Panc1 (cell line): ENCODE measurements around the gene ST3GAL4. TPM values are rescaled to one million over a fixed set of nuclear protein-coding genes. Genes with fewer than 3 reads are reported as not detected.

Experiments
- ATAC-seq: fragments of 200-7000 bp; cut with Tn5 transposase; 2 replicates; pipeline ENCODE4 v1.9.1; 2020; ENCODE audit warnings: mild to moderate bottlenecking, moderate library complexity
- BruUV-seq: library from RNA; stranded (reverse); fragments of 400-500 nt; replicated peaks from 2 replicates; lab custom pipeline; 2021; lab: Mats Ljungman, UMichigan
- CTCF ChIA-PET: fragments of 300-600 bp; sonication (Branson Sonifier 250); formaldehyde crosslinking; loops from one replicate; lab custom pipeline; 2022; ENCODE audit warnings: antibody characterized with exemption; lab: Charles Lee
- POLR2A ChIA-PET: fragments of 300-600 bp; sonication (Branson Sonifier 250); formaldehyde crosslinking; loops from one replicate; lab custom pipeline; 2022; ENCODE audit warnings: antibody characterized with exemption; lab: Charles Lee
- DNase-seq: peaks from one replicate; pipeline ENCODE4 v3.0.0-alpha.2; 2010; ENCODE audit warnings: low read depth, low spot score
- H3K27ac ChIP-seq: 2 replicates; pipeline ENCODE4 v1.5.1; 2011; ENCODE audit warnings: mild to moderate bottlenecking, low read length, inconsistent platforms
- H3K27me3 ChIP-seq: fragments of 200-500 bp; sonication (Bioruptor generic); 2 replicates; pipeline ENCODE4 v1.6.0; 2014; ENCODE audit warnings: low read length, inconsistent platforms; ENCODE audit not compliant: control insufficient read depth, insufficient read depth
- H3K36me3 ChIP-seq: fragments of 200-500 bp; sonication (Bioruptor generic); 2 replicates; pipeline ENCODE4 v1.5.1; 2014; ENCODE audit warnings: inconsistent platforms, mild to moderate bottlenecking, low read length, moderate library complexity; ENCODE audit not compliant: control insufficient read depth, insufficient read depth
- H3K4me1 ChIP-seq: 2 replicates; pipeline ENCODE4 v1.5.1; 2011; ENCODE audit warnings: inconsistent platforms, mild to moderate bottlenecking, low read length, moderate library complexity; ENCODE audit not compliant: control insufficient read depth, insufficient read depth
- H3K4me3 ChIP-seq, 2 experiments: 2 replicates each; pipeline ENCODE4 v1.5.1; 2011 to 2012; ENCODE audit warnings: low read depth in 2 of 2, low read length in 2 of 2, mild to moderate bottlenecking in 2 of 2, inconsistent platforms in 1 of 2, moderate library complexity in 1 of 2
- H3K9me3 ChIP-seq: fragments of 200-500 bp; sonication (Bioruptor generic); 2 replicates; pipeline ENCODE4 v1.5.1; 2014; ENCODE audit warnings: low read depth, mild to moderate bottlenecking, inconsistent platforms, low read length, moderate library complexity; ENCODE audit not compliant: control insufficient read depth, insufficient read depth
- POLR2AphosphoS5 ChIP-seq: IDR thresholded peaks from 2 replicates; pipeline ENCODE4 v1.6.1; 2012; ENCODE audit warnings: mild to moderate bottlenecking, low read depth, low read length, moderate library complexity
- SIN3A ChIP-seq: IDR thresholded peaks from 2 replicates; pipeline ENCODE4 v1.6.1; 2012; ENCODE audit warnings: low read depth, mild to moderate bottlenecking, low read length, moderate library complexity, borderline replicate concordance; ENCODE audit not compliant: insufficient read depth
- TCF7L2 ChIP-seq: IDR thresholded peaks from 2 replicates; pipeline ENCODE4 v1.6.1; 2011; ENCODE audit warnings: mild to moderate bottlenecking, low read depth, low read length, inconsistent platforms
- in situ Hi-C: cut with HindIII; loops from 2 replicates; pipeline ENCODE4 v1.10.0; 2016; ENCODE audit warnings: low sequenced_read_pairs, low pct_unique_long_range_greater_than_20kb
- intact Hi-C: fragments of 100-400 bp; cut with micrococcal nuclease; formaldehyde crosslinking; loops from one replicate; pipeline ENCODE4 v1.10.0; 2022; ENCODE audit not compliant: unreplicated experiment
- total RNA-seq: library from RNA; stranded (reverse); gene quantifications from one replicate; pipeline ENCODE4 v1.2.1, GENCODE V29; 2021; ENCODE audit not compliant: unreplicated experiment
- TF ChIP-seq, protein P1 (sequence below): fragments of 450-650 bp; IDR thresholded peaks from 2 replicates; pipeline ENCODE4 v1.5.1; 2017; ENCODE audit warnings: mild to moderate bottlenecking
- TF ChIP-seq, protein P2 (sequence below), 2 experiments: IDR thresholded peaks; 2 replicates each; pipeline ENCODE4 v1.6.1; 2011 to 2012; ENCODE audit warnings: low read depth in 2 of 2, control low read depth in 1 of 2, low read length in 1 of 2, mild to moderate bottlenecking in 1 of 2, moderate library complexity in 1 of 2; ENCODE audit not compliant: insufficient read depth in 1 of 2

Gene ST3GAL4
- total RNA-seq, 1 experiment from 2014 or later = 56.6 TPM

DNA sequence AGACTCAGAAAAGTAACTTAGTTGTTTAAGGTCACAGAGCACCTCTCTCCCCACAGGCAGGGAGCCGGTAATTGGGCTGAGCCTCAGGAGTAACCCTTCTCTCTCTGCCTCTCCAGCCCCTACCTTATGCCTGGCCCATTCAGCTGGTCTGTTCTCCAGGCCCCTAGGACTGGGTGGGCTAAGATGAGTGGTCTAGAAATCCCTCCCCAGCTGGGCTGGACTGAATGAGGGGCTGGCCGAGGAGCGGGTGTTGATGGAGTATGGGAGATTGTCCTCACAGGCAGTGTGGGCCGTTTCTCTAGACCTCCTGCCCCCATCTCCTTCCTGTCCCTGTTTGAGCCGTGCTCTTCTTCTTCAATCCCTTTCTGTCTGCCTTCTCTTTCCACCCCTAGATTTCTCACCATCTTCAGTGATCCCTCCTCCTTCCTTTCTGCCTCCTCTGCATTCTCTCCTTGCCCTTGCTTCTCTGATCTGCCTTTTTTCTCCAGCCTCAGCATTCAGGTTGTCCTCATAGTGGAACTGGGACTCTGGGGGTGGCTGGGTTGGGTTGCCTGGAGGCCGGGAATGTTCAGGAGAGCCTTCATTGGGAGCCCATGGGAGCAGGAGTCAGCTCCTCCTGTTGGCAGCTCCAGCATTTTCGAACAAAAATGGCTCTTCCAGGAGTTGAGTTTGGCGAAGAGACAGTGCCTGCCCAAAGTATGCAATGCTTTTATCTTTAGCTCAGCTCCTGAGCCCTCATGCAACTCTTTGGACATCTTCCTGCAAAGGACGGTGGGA is 7.6 kb downstream of the ST3GAL4 start:
- Histone ChIP-seq H3K9me3 (no peaks in the 10 kb centered on the region), H3K27me3 (no peaks in the 10 kb centered on the region), H3K4me3 (no peak overlapping the region), H3K4me1 (peaks cover 41% of the 10 kb centered on the region), H3K27ac (no peak overlapping the region), H3K36me3 (no peaks in the 10 kb centered on the region)
- no TSS peak for BruUV-seq
- ChIA-PET POLR2A (no interaction called here), CTCF (no interaction called here)
- intact Hi-C loops = no loop called here
- ATAC-seq = no peak
- TF ChIP-seq, protein P1, sequence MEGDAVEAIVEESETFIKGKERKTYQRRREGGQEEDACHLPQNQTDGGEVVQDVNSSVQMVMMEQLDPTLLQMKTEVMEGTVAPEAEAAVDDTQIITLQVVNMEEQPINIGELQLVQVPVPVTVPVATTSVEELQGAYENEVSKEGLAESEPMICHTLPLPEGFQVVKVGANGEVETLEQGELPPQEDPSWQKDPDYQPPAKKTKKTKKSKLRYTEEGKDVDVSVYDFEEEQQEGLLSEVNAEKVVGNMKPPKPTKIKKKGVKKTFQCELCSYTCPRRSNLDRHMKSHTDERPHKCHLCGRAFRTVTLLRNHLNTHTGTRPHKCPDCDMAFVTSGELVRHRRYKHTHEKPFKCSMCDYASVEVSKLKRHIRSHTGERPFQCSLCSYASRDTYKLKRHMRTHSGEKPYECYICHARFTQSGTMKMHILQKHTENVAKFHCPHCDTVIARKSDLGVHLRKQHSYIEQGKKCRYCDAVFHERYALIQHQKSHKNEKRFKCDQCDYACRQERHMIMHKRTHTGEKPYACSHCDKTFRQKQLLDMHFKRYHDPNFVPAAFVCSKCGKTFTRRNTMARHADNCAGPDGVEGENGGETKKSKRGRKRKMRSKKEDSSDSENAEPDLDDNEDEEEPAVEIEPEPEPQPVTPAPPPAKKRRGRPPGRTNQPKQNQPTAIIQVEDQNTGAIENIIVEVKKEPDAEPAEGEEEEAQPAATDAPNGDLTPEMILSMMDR = no peak
- TF ChIP-seq SIN3A (no peak), POLR2AphosphoS5 (no peak), TCF7L2 (no peak)
- TF ChIP-seq, protein P2, sequence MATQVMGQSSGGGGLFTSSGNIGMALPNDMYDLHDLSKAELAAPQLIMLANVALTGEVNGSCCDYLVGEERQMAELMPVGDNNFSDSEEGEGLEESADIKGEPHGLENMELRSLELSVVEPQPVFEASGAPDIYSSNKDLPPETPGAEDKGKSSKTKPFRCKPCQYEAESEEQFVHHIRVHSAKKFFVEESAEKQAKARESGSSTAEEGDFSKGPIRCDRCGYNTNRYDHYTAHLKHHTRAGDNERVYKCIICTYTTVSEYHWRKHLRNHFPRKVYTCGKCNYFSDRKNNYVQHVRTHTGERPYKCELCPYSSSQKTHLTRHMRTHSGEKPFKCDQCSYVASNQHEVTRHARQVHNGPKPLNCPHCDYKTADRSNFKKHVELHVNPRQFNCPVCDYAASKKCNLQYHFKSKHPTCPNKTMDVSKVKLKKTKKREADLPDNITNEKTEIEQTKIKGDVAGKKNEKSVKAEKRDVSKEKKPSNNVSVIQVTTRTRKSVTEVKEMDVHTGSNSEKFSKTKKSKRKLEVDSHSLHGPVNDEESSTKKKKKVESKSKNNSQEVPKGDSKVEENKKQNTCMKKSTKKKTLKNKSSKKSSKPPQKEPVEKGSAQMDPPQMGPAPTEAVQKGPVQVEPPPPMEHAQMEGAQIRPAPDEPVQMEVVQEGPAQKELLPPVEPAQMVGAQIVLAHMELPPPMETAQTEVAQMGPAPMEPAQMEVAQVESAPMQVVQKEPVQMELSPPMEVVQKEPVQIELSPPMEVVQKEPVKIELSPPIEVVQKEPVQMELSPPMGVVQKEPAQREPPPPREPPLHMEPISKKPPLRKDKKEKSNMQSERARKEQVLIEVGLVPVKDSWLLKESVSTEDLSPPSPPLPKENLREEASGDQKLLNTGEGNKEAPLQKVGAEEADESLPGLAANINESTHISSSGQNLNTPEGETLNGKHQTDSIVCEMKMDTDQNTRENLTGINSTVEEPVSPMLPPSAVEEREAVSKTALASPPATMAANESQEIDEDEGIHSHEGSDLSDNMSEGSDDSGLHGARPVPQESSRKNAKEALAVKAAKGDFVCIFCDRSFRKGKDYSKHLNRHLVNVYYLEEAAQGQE (IDR thresholded peaks at IDR 0.05; ENCODE audit: insufficient read depth in 1 of 2, low read depth in 2 of 2, low read length in 1 of 2) = no peak
- in situ Hi-C loops = no loop called here
- no peak for DNase-seq

DNA sequence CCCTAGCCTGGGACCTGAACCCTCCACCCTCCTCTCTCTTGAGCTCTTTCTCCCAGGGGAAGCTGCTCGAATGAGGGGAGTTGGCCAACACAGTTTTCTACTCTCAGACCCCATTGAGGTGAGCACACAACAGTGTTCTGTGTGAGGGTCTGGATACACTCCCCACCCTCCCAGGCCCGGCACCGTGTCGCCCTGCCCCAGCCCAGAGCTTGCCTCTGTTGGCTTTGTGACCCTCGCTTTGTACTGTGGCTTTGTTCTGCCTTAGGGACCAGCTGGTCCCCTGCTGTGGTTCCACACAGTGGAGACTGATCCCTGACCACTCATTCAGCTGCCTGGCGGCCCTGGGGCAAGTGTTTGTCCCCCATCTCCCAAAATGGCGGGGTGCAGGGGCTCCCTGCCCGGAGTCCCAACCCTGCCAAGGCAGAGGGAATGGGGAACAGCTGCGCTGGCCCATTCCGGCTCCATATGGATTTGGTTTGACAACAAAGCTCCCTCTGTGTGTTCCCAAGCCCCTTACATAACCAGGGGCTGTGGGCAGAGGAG is 8.3 kb downstream of the ST3GAL4 start:
- CTCF ChIA-PET = no interaction called here

More for the DNA sequence above, 8.3 kb downstream of the ST3GAL4 start:
- Histone ChIP-seq H3K9me3 (no peaks in the 10 kb centered on the region), H3K36me3 (no peaks in the 10 kb centered on the region), H3K4me3 (no peak overlapping the region), H3K27me3 (no peaks in the 10 kb centered on the region), H3K4me1 (peaks cover 41% of the 10 kb centered on the region), H3K27ac (no peak overlapping the region)
- BruUV-seq = no TSS peak
- ATAC-seq (no peak), DNase-seq (no peak)
- TF ChIP-seq TCF7L2 (no peak), SIN3A (no peak)
- TF ChIP-seq, protein P1 = no peak
- TF ChIP-seq, protein P2 (IDR thresholded peaks at IDR 0.05; ENCODE audit: insufficient read depth in 1 of 2, low read depth in 2 of 2, low read length in 1 of 2) = no peak
- intact Hi-C loops (no loop called here), in situ Hi-C loops (no loop called here)
- POLR2A ChIA-PET = interaction anchor here (0.7 kb wide), 1 partner anchor 10 kb away, joined by 3 read pairs; no protein-coding TSS in a partner anchor
